ENCODE data around the gene ARSI.

DNA sequence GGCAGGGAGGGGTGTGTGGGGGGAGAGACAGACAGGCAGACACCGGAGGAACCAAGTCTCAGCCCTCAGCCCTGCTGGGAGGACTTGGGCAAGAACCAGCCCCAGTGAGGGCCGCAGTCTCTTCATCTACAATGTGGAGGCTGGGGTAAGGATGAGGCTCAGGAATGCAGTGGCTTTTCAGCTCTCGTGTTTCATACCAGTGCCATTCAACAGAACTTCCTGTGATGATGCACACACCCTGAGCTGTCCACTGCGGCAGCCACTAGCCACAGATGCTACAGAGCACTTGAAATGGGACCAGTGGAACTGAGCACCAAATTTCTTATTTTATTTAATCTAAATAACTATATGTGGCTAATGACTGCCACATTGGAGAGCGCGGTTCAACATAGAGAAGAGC is 23.8 kb downstream of the ARSI start:
- TF ChIP-seq, protein P1, sequence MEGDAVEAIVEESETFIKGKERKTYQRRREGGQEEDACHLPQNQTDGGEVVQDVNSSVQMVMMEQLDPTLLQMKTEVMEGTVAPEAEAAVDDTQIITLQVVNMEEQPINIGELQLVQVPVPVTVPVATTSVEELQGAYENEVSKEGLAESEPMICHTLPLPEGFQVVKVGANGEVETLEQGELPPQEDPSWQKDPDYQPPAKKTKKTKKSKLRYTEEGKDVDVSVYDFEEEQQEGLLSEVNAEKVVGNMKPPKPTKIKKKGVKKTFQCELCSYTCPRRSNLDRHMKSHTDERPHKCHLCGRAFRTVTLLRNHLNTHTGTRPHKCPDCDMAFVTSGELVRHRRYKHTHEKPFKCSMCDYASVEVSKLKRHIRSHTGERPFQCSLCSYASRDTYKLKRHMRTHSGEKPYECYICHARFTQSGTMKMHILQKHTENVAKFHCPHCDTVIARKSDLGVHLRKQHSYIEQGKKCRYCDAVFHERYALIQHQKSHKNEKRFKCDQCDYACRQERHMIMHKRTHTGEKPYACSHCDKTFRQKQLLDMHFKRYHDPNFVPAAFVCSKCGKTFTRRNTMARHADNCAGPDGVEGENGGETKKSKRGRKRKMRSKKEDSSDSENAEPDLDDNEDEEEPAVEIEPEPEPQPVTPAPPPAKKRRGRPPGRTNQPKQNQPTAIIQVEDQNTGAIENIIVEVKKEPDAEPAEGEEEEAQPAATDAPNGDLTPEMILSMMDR (conservative IDR thresholded peaks at IDR 0.05; ENCODE audit: low read length): no peak
- TF ChIP-seq EZH2phosphoT487 (IDR thresholded peaks at IDR 0.05; ENCODE audit: borderline replicate concordance, low read depth, low read length): no peak

Data from OCI-LY7 (cell line).